H1 (cell line): Measurements from ENCODE around the gene PAXX. TPM values are rescaled to one million over a fixed set of nuclear protein-coding genes. Genes with fewer than 3 reads are reported as not detected.

ENCODE experiments used
- CTCF ChIA-PET: fragments of 300-600 bp; sonication (Branson Sonifier 250); formaldehyde crosslinking; loops from one replicate; lab custom pipeline; 2021; ENCODE audit not compliant: partially characterized antibody; lab: Charles Lee
- POLR2A ChIA-PET: fragments of 300-600 bp; sonication (Branson Sonifier 250); formaldehyde crosslinking; loops from one replicate; lab custom pipeline; 2021; ENCODE audit warnings: inconsistent platforms; ENCODE audit not compliant: partially characterized antibody; lab: Charles Lee
- DNase-seq, 2 experiments: peaks; one replicate each; pipeline versions ENCODE4 v3.0.0 to v3.0.0-alpha.2; 2010 to 2022; ENCODE audit warnings: low spot score in 2 of 2, low read depth in 1 of 2, mixed read lengths in 1 of 2
- FAIRE-seq: peaks from 2 replicates; lab custom pipeline; 2011; peaks lifted over from hg19 to GRCh38; lab: Jason Lieb, UNC
- H2AFZ ChIP-seq: 2 replicates; pipeline ENCODE4 v1.8.1; 2012; ENCODE audit warnings: low read length, inconsistent platforms
- H2AK5ac ChIP-seq: 2 replicates; pipeline ENCODE4 v1.6.1; 2013; ENCODE audit warnings: low read depth, low read length
- H2BK120ac ChIP-seq: replicated peaks from 2 replicates; pipeline ENCODE3; 2013; ENCODE audit warnings: low read depth, low read length, inconsistent platforms
- H2BK12ac ChIP-seq: 2 replicates; pipeline ENCODE4 v1.6.1; 2013; ENCODE audit warnings: low read depth, low read length
- H2BK15ac ChIP-seq: 2 replicates; pipeline ENCODE4 v1.6.1; 2013; ENCODE audit warnings: low read length
- H2BK20ac ChIP-seq: 2 replicates; pipeline ENCODE4 v1.6.1; 2013; ENCODE audit warnings: low read length
- H2BK5ac ChIP-seq: 2 replicates; pipeline ENCODE4 v1.6.1; 2013; ENCODE audit warnings: low read depth, low read length
- H3K14ac ChIP-seq: 2 replicates; pipeline ENCODE4 v1.6.1; 2013; ENCODE audit warnings: inconsistent platforms; ENCODE audit not compliant: insufficient read length
- H3K18ac ChIP-seq: 2 replicates; pipeline ENCODE4 v1.6.1; 2013; ENCODE audit warnings: low read length; ENCODE audit errors: extremely low read depth
- H3K23ac ChIP-seq: 2 replicates; pipeline ENCODE4 v1.6.1; 2013; ENCODE audit warnings: inconsistent platforms; ENCODE audit not compliant: insufficient read length
- H3K23me2 ChIP-seq: 2 replicates; pipeline ENCODE4 v1.6.1; 2013; ENCODE audit warnings: low read depth, low read length
- H3K27ac ChIP-seq: 2 replicates; pipeline ENCODE4 v1.6.1; 2011; ENCODE audit warnings: low read depth, low read length, inconsistent platforms
- H3K27me3 ChIP-seq, 4 experiments: replicated peaks in 1 of 4; 1 replicate in 1 of 4; 2 replicates in 3 of 4; pipeline versions ENCODE4 v1.6.1 to v1.8.1; 2011 to 2013; ENCODE audit warnings: low read length in 3 of 4, mild to moderate bottlenecking in 3 of 4, inconsistent platforms in 2 of 4, mixed read lengths in 2 of 4, moderate library complexity in 1 of 4; ENCODE audit not compliant: control insufficient read depth in 3 of 4, insufficient read depth in 3 of 4; ENCODE audit errors: extremely low read depth in 1 of 4
- H3K36me3 ChIP-seq, 4 experiments: 2 replicates each; pipeline versions ENCODE4 v1.6.1 to v1.8.1; 2011 to 2013; ENCODE audit warnings: mild to moderate bottlenecking in 4 of 4, low read length in 3 of 4, moderate library complexity in 2 of 4, control low read depth in 1 of 4, inconsistent platforms in 1 of 4; ENCODE audit not compliant: insufficient read depth in 4 of 4, control insufficient read depth in 2 of 4
- H3K4ac ChIP-seq: replicated peaks from 2 replicates; pipeline ENCODE3; 2013; ENCODE audit warnings: low read length, low read depth, mixed read lengths, inconsistent platforms; ENCODE audit not compliant: insufficient read length
- H3K4me1 ChIP-seq, 4 experiments: replicated peaks in 1 of 4; 1 replicate in 1 of 4; 2 replicates in 3 of 4; pipeline versions ENCODE4 v1.6.1 to v1.8.1; 2011 to 2013; ENCODE audit warnings: low read length in 3 of 4, inconsistent platforms in 2 of 4, mixed read lengths in 1 of 4; ENCODE audit not compliant: insufficient read depth in 4 of 4, control insufficient read depth in 3 of 4
- H3K4me2 ChIP-seq, 2 experiments: 2 replicates each; pipeline versions ENCODE4 v1.6.1 to v1.8.1; 2011 to 2013; ENCODE audit warnings: low read depth in 2 of 2, low read length in 2 of 2, control low read depth in 1 of 2, inconsistent platforms in 1 of 2, mild to moderate bottlenecking in 1 of 2; ENCODE audit not compliant: insufficient read depth in 1 of 2
- H3K4me3 ChIP-seq, 4 experiments: fragments of 200-600, 300-600 bp in 1 of 4; sonication (generic), shearing (Covaris generic), sonication (Bioruptor Twin) in 1 of 4; 2 replicates each; pipeline versions ENCODE4 v1.5.1 to v1.8.1; 2011 to 2016; ENCODE audit warnings: low read length in 4 of 4, low read depth in 3 of 4, control low read depth in 2 of 4, inconsistent platforms in 2 of 4, mild to moderate bottlenecking in 2 of 4, mixed read lengths in 1 of 4, moderate library complexity in 1 of 4; ENCODE audit not compliant: insufficient read depth in 2 of 4; ENCODE audit errors: extremely low read depth in 1 of 4
- H3K56ac ChIP-seq: replicated peaks from 2 replicates; pipeline ENCODE3; 2013; ENCODE audit warnings: low read depth, mild to moderate bottlenecking, mixed read lengths, low read length, inconsistent platforms; ENCODE audit not compliant: insufficient read length
- H3K79me1 ChIP-seq: 2 replicates; pipeline ENCODE4 v1.6.1; 2013; ENCODE audit warnings: low read depth, low read length, control low read depth
- H3K79me2 ChIP-seq, 2 experiments: 2 replicates each; pipeline versions ENCODE4 v1.6.1 to v1.8.1; 2012 to 2013; ENCODE audit warnings: low read length in 2 of 2, mild to moderate bottlenecking in 2 of 2, inconsistent platforms in 1 of 2; ENCODE audit not compliant: insufficient read depth in 2 of 2, control insufficient read depth in 1 of 2
- H3K9ac ChIP-seq, 4 experiments: replicated peaks in 1 of 4; 1 replicate in 1 of 4; 2 replicates in 3 of 4; pipeline versions ENCODE4 v1.6.1 to v1.8.1; 2011 to 2013; ENCODE audit warnings: low read depth in 3 of 4, low read length in 3 of 4, control low read depth in 2 of 4, mild to moderate bottlenecking in 2 of 4, moderate library complexity in 2 of 4, inconsistent platforms in 1 of 4; ENCODE audit errors: extremely low read depth in 1 of 4
- H3K9me3 ChIP-seq, 2 experiments: 2 replicates each; pipeline versions ENCODE4 v1.6.1 to v1.8.1; 2012 to 2013; ENCODE audit warnings: mild to moderate bottlenecking in 2 of 2, moderate library complexity in 2 of 2, control low read depth in 1 of 2, inconsistent platforms in 1 of 2, low read depth in 1 of 2, low read length in 1 of 2, mixed read lengths in 1 of 2; ENCODE audit not compliant: insufficient read depth in 2 of 2
- H4K20me1 ChIP-seq, 2 experiments: replicated peaks in 1 of 2; 2 replicates each; pipeline versions ENCODE3 to v1.8.1; 2011 to 2013; ENCODE audit warnings: inconsistent platforms in 2 of 2, low read length in 2 of 2, mild to moderate bottlenecking in 1 of 2; ENCODE audit not compliant: insufficient read depth in 2 of 2, control insufficient read depth in 1 of 2
- H4K5ac ChIP-seq: 2 replicates; pipeline ENCODE4 v1.6.1; 2013; ENCODE audit warnings: low read length, low read depth, mixed read lengths, inconsistent platforms; ENCODE audit not compliant: insufficient read length
- H4K8ac ChIP-seq: 2 replicates; pipeline ENCODE4 v1.8.0; 2013; ENCODE audit warnings: mild to moderate bottlenecking, moderate library complexity, low read length, inconsistent platforms; ENCODE audit not compliant: insufficient read depth; ENCODE audit errors: extremely low read depth
- H4K91ac ChIP-seq: replicated peaks from 2 replicates; pipeline ENCODE3; 2013; ENCODE audit warnings: low read length, mixed read lengths, inconsistent platforms; ENCODE audit not compliant: insufficient read length
- CTBP2 ChIP-seq: IDR thresholded peaks from 2 replicates; pipeline ENCODE4 v1.7.0; 2011; ENCODE audit warnings: borderline replicate concordance, mild to moderate bottlenecking, moderate library complexity, mixed read lengths, low read length; ENCODE audit not compliant: insufficient read depth, insufficient read length
- SIN3A ChIP-seq, 2 experiments: IDR thresholded peaks in 1 of 2; conservative IDR thresholded peaks in 1 of 2; 2 replicates each; pipeline ENCODE4 v1.6.1; 2011 to 2012; ENCODE audit warnings: low read length in 2 of 2, improper control_type of control experiment in 1 of 2, low read depth in 1 of 2, mild to moderate bottlenecking in 1 of 2
- WGBS, 2 experiments: shearing (Covaris generic) in 1 of 2; methylation state at CpG; one replicate each; pipeline versions ENCODE4 v1.1.6 to v1.1.7; 2013 to 2015; ENCODE audit warnings: low lambda C conversion rate in 2 of 2, mixed read lengths in 2 of 2, inconsistent platforms in 1 of 2, low coverage in 1 of 2, missing lambda C conversion rate in 1 of 2; ENCODE audit not compliant: insufficient replicate concordance in 2 of 2, insufficient coverage in 1 of 2, insufficient read length in 1 of 2; ENCODE audit errors: extremely low coverage in 1 of 2, missing lambda C conversion rate in 1 of 2; 5-methylcytosine and 5-hydroxymethylcytosine counted together
- polyA plus RNA-seq, 7 experiments: library from polyadenylated mRNA; depleted of rRNA in 3 of 7; stranded (reverse) in 5 of 7; unstranded in 2 of 7; fragments of >200 nt in 5 of 7; fragments of 200-250 nt in 2 of 7; gene quantifications; 1 replicate in 5 of 7; 2 replicates in 1 of 7; 4 replicates in 1 of 7; pipeline versions ENCODE4 v1.2.1 to v1.2.3, GENCODE V29; 2011 to 2013; ENCODE audit warnings: missing spikeins in 2 of 7, mixed read lengths in 2 of 7
- total RNA-seq: library from RNA; stranded (reverse); fragmentation: NEBNext Ultra II Directional; extraction: Animal tissue kit (Norgen Biotek cat#: 25700); gene quantifications from 2 replicates; pipeline ENCODE4 v1.2.1, GENCODE V29; 2021

The PAXX gene
- total and polyA plus RNA-seq, 2 of the 8 experiments (the other 6 are each of a cell fraction or from before 2014, with no cell fraction given), result 43.4 to 45.9 TPM

DNA sequence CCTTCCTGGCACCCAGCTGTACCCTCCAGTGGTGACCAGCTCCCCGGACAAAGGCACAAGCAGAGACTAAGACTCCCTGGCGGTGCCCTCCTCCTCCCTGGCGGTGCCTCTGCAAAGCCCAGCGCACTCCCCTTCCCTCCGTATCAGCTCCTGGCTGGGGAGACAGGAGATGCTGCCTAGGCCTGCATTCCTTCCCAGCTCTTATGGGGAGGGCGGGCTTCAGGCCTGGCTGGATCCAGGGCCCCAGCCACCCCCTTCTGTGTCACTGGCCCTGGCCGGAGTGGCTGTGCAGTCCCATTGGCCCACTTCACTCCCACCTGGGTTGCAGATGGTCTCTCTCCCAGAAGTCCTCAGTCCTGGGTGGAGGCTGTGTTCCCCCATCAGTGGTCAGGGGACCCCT, 33.7 kb upstream of the PAXX start:
- CTCF ChIA-PET, result interaction anchor here (1.5 to 5.6 kb wide), 3 partner anchors 10 to 70 kb away, joined by 4 to 32 read pairs (median 31); partner anchors contain the start of gene PTGDS
- no peak for TF ChIP-seq CTBP2
- TF ChIP-seq SIN3A (conservative IDR thresholded peaks at IDR 0.05 in 1 of 2, IDR thresholded peaks at IDR 0.05 in 1 of 2; ENCODE audit: low read depth in 1 of 2, low read length in 2 of 2), result no peak

More for the DNA sequence above, 33.7 kb upstream of the PAXX start:
- H2AFZ ChIP-seq, result no peak overlapping the region
- no peaks in the 10 kb centered on the region for H3K79me2 ChIP-seq
- H3K4ac ChIP-seq, result no peak overlapping the region
- H4K8ac ChIP-seq, result no peak overlapping the region
- H3K56ac ChIP-seq, result no peak overlapping the region
- POLR2A ChIA-PET, result interaction anchor here (0.6 to 1.2 kb wide), 2 partner anchors 7 to 196 kb away, joined by 3 read pairs; no protein-coding TSS in a partner anchor
- H3K23me2 ChIP-seq, result peaks cover 12% of the 10 kb centered on the region; the same call in 1 of the 2 replicates
- no peak for FAIRE-seq
- H3K23ac ChIP-seq, result no peak overlapping the region
- no peak overlapping the region for H2BK20ac ChIP-seq
- no peaks in the 10 kb centered on the region for H3K36me3 ChIP-seq
- no peak overlapping the region for H3K18ac ChIP-seq
- no peak overlapping the region for H3K4me3 ChIP-seq
- H4K91ac ChIP-seq, result no peak overlapping the region
- peaks cover 0 to 6% of the 10 kb centered on the region in 2 experiments for H4K20me1 ChIP-seq
- no peak overlapping the region for H2BK120ac ChIP-seq
- H3K4me2 ChIP-seq, result no peak overlapping the region
- no peak overlapping the region for H2BK12ac ChIP-seq
- H4K5ac ChIP-seq, result no peak overlapping the region
- no peak overlapping the region for H3K9ac ChIP-seq
- H2AK5ac ChIP-seq, result no peak overlapping the region
- H2BK5ac ChIP-seq, result no peak overlapping the region
- 87% methylated on average over 6 of the region's 7 CpGs; no CpG with 5 or more reads in 1 of the 2 experiments for WGBS, 2 experiments
- peaks cover 0 to 2% (median 0%) of the 10 kb centered on the region in 4 experiments; a peak in 2 of 7 replicates for H3K4me1 ChIP-seq
- H3K79me1 ChIP-seq, result no peaks in the 10 kb centered on the region; the same call in 1 of the 2 replicates
- no peak for DNase-seq
- no peak overlapping the region for H3K27ac ChIP-seq
- H2BK15ac ChIP-seq, result no peak overlapping the region
- no peaks in the 10 kb centered on the region for H3K9me3 ChIP-seq
- no peaks in the 10 kb centered on the region for H3K27me3 ChIP-seq
- H3K14ac ChIP-seq, result no peak overlapping the region
